Peyer's patch (tissue), 4 donors: ENCODE data around the gene ZNF276. TPM values are rescaled to one million over a fixed set of nuclear protein-coding genes. Genes with fewer than 3 reads are reported as not detected.

ENCODE experiments used
- DNase-seq, 3 donors: peaks; one replicate each; pipeline ENCODE4 v3.0.0-alpha.2; 2017 to 2019
- H3K27ac ChIP-seq, 4 donors: fragments of 200-600 bp; sonication (generic); one replicate each; pipeline ENCODE4 v1.5.1; 2016 to 2019
- H3K27me3 ChIP-seq, 2 donors: fragments of 200-600 bp; sonication (generic); one replicate each; pipeline ENCODE4 v1.5.1; 2019
- H3K36me3 ChIP-seq, 3 donors: fragments of 200-600 bp; sonication (generic); one replicate each; pipeline ENCODE4 v1.5.1; 2016 to 2019
- H3K4me1 ChIP-seq, 4 donors: fragments of 200-600 bp; sonication (generic); one replicate each; pipeline ENCODE4 v1.5.1; 2016 to 2019
- H3K4me3 ChIP-seq, 4 donors: fragments of 200-600 bp; sonication (generic); 1 replicate in 3 of 4; 2 replicates in 1 of 4; pipeline ENCODE4 v1.5.1; 2016 to 2019; ENCODE audit warnings: mild to moderate bottlenecking in 1 of 4
- H3K9me3 ChIP-seq, 4 donors: fragments of 200-600 bp; sonication (generic); one replicate each; pipeline ENCODE4 v1.5.1; 2016 to 2019; ENCODE audit warnings: mild to moderate bottlenecking in 1 of 4
- POLR2A ChIP-seq, 2 donors: fragments of 450-650 bp; IDR thresholded peaks; one replicate each; pipeline ENCODE4 v1.5.1; 2017; ENCODE audit warnings: antibody characterized with exemption in 2 of 2, mild to moderate bottlenecking in 2 of 2, moderate library complexity in 2 of 2
- total RNA-seq, 4 donors: library from RNA; depleted of rRNA; stranded (reverse); fragments of >200 nt; gene quantifications; one replicate each; pipeline ENCODE4 v1.1.0, GENCODE V29; 2016
- TF ChIP-seq, protein P1 (sequence below), 6 experiments: fragments of 450-650 bp in 4 of 6; fragments of 200-600 bp in 2 of 6; sonication (generic) in 1 of 6; IDR thresholded peaks; one replicate each; pipeline ENCODE4 v1.5.1; 2017 to 2019; ENCODE audit warnings: antibody characterized with exemption in 6 of 6, mild to moderate bottlenecking in 3 of 6, moderate library complexity in 1 of 6

The ZNF276 gene
- total RNA-seq, 4 donors from 2014 or later, result 59.0 to 270 (median 125) TPM

DNA sequence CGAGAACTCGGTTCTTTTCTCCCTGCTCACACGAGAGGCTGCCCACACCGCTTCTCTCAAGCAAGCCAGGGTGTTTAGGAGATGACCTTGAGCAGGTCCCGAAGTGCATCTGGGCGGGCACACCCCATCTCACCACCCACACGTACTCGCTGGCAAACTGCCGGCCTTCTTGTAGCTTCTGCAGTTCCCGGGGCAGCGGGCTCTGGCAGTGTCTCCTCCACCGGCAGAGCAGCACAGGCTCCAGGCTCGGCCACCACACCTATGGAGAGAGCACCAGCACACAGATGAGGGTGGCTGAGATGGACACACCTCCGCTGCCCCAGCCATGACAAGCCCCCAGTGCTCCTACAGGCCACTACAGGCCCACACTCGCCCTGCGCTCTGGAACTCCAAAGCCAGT lies 23.5 kb downstream of the ZNF276 start:
- no peaks in the 10 kb centered on the region for H3K9me3 ChIP-seq
- no peaks in the 10 kb centered on the region for H3K27me3 ChIP-seq
- no peak overlapping the region for H3K27ac ChIP-seq
- no peak for DNase-seq
- H3K36me3 ChIP-seq, result peaks cover 0 to 43% (median 0%) of the 10 kb centered on the region in 3 donors
- no peak overlapping the region for H3K4me3 ChIP-seq
- TF ChIP-seq POLR2A (IDR thresholded peaks at IDR 0.05), result no peak
- TF ChIP-seq, protein P1, sequence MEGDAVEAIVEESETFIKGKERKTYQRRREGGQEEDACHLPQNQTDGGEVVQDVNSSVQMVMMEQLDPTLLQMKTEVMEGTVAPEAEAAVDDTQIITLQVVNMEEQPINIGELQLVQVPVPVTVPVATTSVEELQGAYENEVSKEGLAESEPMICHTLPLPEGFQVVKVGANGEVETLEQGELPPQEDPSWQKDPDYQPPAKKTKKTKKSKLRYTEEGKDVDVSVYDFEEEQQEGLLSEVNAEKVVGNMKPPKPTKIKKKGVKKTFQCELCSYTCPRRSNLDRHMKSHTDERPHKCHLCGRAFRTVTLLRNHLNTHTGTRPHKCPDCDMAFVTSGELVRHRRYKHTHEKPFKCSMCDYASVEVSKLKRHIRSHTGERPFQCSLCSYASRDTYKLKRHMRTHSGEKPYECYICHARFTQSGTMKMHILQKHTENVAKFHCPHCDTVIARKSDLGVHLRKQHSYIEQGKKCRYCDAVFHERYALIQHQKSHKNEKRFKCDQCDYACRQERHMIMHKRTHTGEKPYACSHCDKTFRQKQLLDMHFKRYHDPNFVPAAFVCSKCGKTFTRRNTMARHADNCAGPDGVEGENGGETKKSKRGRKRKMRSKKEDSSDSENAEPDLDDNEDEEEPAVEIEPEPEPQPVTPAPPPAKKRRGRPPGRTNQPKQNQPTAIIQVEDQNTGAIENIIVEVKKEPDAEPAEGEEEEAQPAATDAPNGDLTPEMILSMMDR (IDR thresholded peaks at IDR 0.05), result no peak
- peaks cover 0 to 4% (median 0%) of the 10 kb centered on the region in 4 donors for H3K4me1 ChIP-seq

DNA sequence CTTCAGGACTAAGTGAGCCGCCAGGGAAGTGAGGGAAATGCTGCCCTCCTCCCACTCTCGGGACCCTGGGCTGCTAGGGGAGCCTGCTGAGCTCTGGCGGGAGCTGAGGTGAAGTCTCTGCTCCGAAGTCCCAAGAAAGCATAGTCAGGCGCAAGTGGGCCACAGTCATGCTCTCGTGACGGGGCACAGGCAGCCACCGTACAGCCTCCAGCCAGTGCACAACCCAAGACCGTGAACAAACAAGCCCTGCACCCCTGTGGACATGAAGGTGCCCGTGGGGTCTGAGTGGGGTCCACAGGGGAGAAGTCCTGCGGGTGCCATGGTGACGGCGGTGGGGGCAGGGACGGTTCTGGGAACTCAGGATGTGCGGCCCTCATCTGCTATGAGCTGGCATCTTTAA lies 24.7 kb downstream of the ZNF276 start:
- no peak overlapping the region for H3K4me3 ChIP-seq
- TF ChIP-seq POLR2A (IDR thresholded peaks at IDR 0.05), result no peak
- TF ChIP-seq, protein P1 (IDR thresholded peaks at IDR 0.05), result no peak
- no peak overlapping the region for H3K27ac ChIP-seq
- H3K27me3 ChIP-seq, result no peaks in the 10 kb centered on the region
- H3K9me3 ChIP-seq, result no peaks in the 10 kb centered on the region
- DNase-seq, result no peak
- peaks cover 0 to 33% (median 0%) of the 10 kb centered on the region in 3 donors for H3K36me3 ChIP-seq
- peaks cover 0 to 6% (median 0%) of the 10 kb centered on the region in 4 donors for H3K4me1 ChIP-seq

DNA sequence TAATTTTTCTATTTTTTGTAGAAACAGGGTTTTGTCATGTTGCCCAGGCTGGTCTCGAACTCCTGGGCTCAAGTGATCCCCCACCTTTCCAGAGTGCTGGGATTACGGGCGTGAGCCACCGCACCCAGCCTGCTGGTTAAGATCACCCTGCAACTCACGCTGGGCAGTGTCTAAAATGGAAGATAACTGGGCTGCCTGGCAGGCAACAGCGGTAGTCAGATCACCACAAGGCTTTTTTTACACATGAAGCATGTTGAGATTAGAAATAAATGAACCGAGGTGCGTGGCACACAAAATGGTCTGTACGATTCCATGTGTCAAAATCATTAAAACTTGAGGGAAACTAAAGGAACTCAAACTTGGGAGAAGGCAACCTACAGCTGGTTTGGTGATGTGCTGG lies 26.7 kb downstream of the ZNF276 start:
- Histone ChIP-seq H3K27ac (no peak overlapping the region), H3K36me3 (peaks cover 0 to 33% (median 0%) of the 10 kb centered on the region in 3 donors)
- TF ChIP-seq POLR2A (IDR thresholded peaks at IDR 0.05), result no peak

DNA sequence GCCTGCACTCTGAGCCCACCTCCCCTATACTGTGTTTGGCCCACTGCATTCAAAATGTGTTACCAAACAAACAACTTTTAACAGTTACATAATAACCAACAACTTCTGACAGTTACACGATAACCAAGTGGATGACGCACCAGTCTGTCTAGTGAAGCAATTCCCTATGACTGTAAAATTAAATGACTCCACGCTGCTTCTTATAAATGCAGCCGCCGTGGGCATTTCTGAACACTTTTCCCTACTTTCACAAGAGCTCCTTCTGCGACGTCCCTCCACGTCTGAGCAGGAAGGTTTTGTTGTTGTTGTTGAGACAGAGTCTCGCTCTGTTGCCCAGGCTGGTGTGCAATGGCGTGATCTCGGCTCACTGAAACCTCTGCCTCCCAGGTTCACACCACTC lies 27.6 kb downstream of the ZNF276 start:
- DNase-seq, result no peak
- no peak for TF ChIP-seq POLR2A (IDR thresholded peaks at IDR 0.05)
- TF ChIP-seq, protein P1 (IDR thresholded peaks at IDR 0.05), result no peak
- peaks cover 0 to 6% (median 0%) of the 10 kb centered on the region in 4 donors for H3K4me1 ChIP-seq
- no peaks in the 10 kb centered on the region for H3K27me3 ChIP-seq
- no peak overlapping the region for H3K4me3 ChIP-seq
- H3K36me3 ChIP-seq, result peaks cover 0 to 33% (median 0%) of the 10 kb centered on the region in 3 donors
- H3K9me3 ChIP-seq, result no peaks in the 10 kb centered on the region
- no peak overlapping the region for H3K27ac ChIP-seq

More for the DNA sequence above, 26.7 kb downstream of the ZNF276 start:
- no peaks in the 10 kb centered on the region for H3K9me3 ChIP-seq
- peaks cover 0 to 6% (median 0%) of the 10 kb centered on the region in 4 donors for H3K4me1 ChIP-seq
- H3K4me3 ChIP-seq, result no peak overlapping the region
- DNase-seq, result no peak
- H3K27me3 ChIP-seq, result no peaks in the 10 kb centered on the region

DNA sequence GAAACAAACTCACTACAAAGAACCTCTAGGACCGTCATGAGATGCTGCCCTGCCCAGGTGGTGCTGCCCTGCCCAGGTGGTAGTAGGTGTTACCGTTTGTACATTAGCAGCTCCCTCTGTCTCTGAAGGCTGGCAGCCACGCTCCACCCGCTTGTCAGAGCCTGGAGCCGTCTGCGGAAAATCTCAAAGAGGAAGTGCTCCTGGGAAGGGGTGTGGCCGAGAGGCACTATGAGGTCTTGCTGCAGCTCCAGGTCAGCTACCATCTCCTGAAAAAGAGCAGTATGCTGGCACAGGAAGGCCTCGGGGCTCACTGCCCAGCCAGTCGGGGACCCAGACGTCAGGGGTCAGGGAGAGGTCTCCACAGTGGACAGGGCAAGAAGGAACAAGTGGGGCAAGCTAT lies 28.3 kb downstream of the ZNF276 start:
- no peaks in the 10 kb centered on the region for H3K9me3 ChIP-seq
- no peak overlapping the region for H3K27ac ChIP-seq
- peaks cover 0 to 28% (median 0%) of the 10 kb centered on the region in 3 donors for H3K36me3 ChIP-seq
- H3K27me3 ChIP-seq, result no peaks in the 10 kb centered on the region
- peaks cover 0 to 6% (median 0%) of the 10 kb centered on the region in 4 donors for H3K4me1 ChIP-seq
- TF ChIP-seq POLR2A (IDR thresholded peaks at IDR 0.05), result no peak
- TF ChIP-seq, protein P1 (IDR thresholded peaks at IDR 0.05), result no peak
- DNase-seq, result no peak
- no peak overlapping the region for H3K4me3 ChIP-seq

DNA sequence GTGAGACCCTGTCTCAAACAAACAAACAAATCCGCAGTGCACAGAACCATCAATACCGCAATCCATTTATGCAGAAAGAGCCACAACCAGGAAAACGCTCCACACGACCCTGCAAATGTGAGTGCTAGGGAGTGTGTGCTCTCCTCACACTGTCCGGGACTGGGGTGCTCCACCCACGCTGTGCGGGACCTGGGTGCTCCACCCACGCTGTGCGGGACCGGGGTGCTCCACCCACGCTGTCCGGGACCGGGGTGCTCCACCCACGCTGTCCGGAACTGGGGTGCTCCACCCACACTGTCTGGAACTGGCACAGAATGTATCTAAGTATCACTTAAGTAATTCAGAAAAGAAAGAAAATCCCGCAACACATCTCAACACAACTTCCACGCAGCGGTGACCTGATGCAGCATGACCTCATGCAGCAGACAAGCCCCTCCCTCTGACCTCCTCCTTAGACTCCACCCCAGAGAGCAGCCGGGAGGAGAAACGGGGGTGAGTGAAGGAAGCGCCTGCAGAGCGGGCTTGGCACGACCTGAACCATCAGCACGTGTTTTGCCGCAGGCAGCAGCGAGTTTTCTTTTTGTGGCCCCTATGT lies 38.5 kb downstream of the ZNF276 start:
- TF ChIP-seq, protein P1 (IDR thresholded peaks at IDR 0.05), result no peak
- no peak for TF ChIP-seq POLR2A (IDR thresholded peaks at IDR 0.05)
- H3K27ac ChIP-seq, result peak overlapping the region in 1 of 4 donors; percentile 50
- no peak overlapping the region for H3K4me3 ChIP-seq
- no peaks in the 10 kb centered on the region for H3K9me3 ChIP-seq
- H3K4me1 ChIP-seq, result peaks cover 0 to 25% (median 9%) of the 10 kb centered on the region in 4 donors
- DNase-seq, result no peak
- H3K36me3 ChIP-seq, result peaks cover 0 to 11% (median 0%) of the 10 kb centered on the region in 3 donors
- no peaks in the 10 kb centered on the region for H3K27me3 ChIP-seq
